ENCODE results near the gene ARHGEF16. TPM values are rescaled to one million over a fixed set of nuclear protein-coding genes. Genes with fewer than 3 reads are reported as not detected.

Gene ARHGEF16
- total RNA-seq, 2 experiments from 2014 or later = 0.17 to 0.24 TPM

- Mint-ChIP-seq H3K9me3 (no peaks in the 10 kb centered on the region), H3K36me3 (no peaks in the 10 kb centered on the region), H3K27ac (no peak overlapping the region), H3K4me1 (ENCODE audit: low read depth) (no peaks in the 10 kb centered on the region), H3K4me3 (no peak overlapping the region), H3K27me3 (no peaks in the 10 kb centered on the region)
- ChIA-PET POLR2A (no interaction called here), CTCF (interaction anchor here (2.6 kb wide), 1 partner anchor 18 kb away, joined by 12 read pairs; no protein-coding TSS in a partner anchor)
- intact Hi-C loops (cut with micrococcal nuclease) = no loop called here
- no peak for DNase-seq
Measured at GRCh38 chr1:3470650-3471355, 16.3 kb downstream of the ARHGEF16 start.

- H3K36me3 Mint-ChIP-seq = no peaks in the 10 kb centered on the region
- no peak for DNase-seq
- no peaks in the 10 kb centered on the region for H3K27me3 Mint-ChIP-seq
- CTCF ChIA-PET = interaction anchor here (0.9 to 2.6 kb wide), 2 partner anchors 18 to 48 kb away, joined by 3 to 12 read pairs; no protein-coding TSS in a partner anchor
- intact Hi-C loops (cut with micrococcal nuclease) = no loop called here
- H3K4me3 Mint-ChIP-seq = no peak overlapping the region
- POLR2A ChIA-PET = no interaction called here
- no peak overlapping the region for H3K27ac Mint-ChIP-seq
- H3K9me3 Mint-ChIP-seq = no peaks in the 10 kb centered on the region
- no peaks in the 10 kb centered on the region for H3K4me1 Mint-ChIP-seq (ENCODE audit: low read depth)
Measured at GRCh38 chr1:3471356-3472087, 17.1 kb downstream of the ARHGEF16 start.

GRCh38 chr1:3472088-3472850, 17.8 kb downstream of the ARHGEF16 start:
- intact Hi-C loops (cut with micrococcal nuclease) = no loop called here
- Mint-ChIP-seq H3K4me3 (no peak overlapping the region), H3K9me3 (no peaks in the 10 kb centered on the region), H3K36me3 (no peaks in the 10 kb centered on the region), H3K27ac (no peak overlapping the region), H3K27me3 (no peaks in the 10 kb centered on the region), H3K4me1 (ENCODE audit: low read depth) (no peaks in the 10 kb centered on the region)
- CTCF ChIA-PET = interaction anchor here (0.9 to 2.6 kb wide), 2 partner anchors 19 to 49 kb away, joined by 3 to 12 read pairs; no protein-coding TSS in a partner anchor
- no peak for DNase-seq
- POLR2A ChIA-PET = no interaction called here

GRCh38 chr1:3472906-3473305, 18.4 kb downstream of the ARHGEF16 start:
- CTCF ChIA-PET = interaction anchor here (2.6 kb wide), 1 partner anchor 20 kb away, joined by 12 read pairs; no protein-coding TSS in a partner anchor
- POLR2A ChIA-PET = no interaction called here
- DNase-seq = no peak
- Mint-ChIP-seq H3K27me3 (no peaks in the 10 kb centered on the region), H3K27ac (no peak overlapping the region), H3K36me3 (no peaks in the 10 kb centered on the region), H3K4me1 (ENCODE audit: low read depth) (no peaks in the 10 kb centered on the region), H3K9me3 (no peaks in the 10 kb centered on the region), H3K4me3 (no peak overlapping the region)
- intact Hi-C loops (cut with micrococcal nuclease) = no loop called here

GRCh38 chr1:3473381-3473844, 18.9 kb downstream of the ARHGEF16 start:
- ChIA-PET CTCF (interaction anchor here (2.6 kb wide), 1 partner anchor 20 kb away, joined by 12 read pairs; no protein-coding TSS in a partner anchor), POLR2A (no interaction called here)
- H3K36me3 Mint-ChIP-seq = no peaks in the 10 kb centered on the region
- intact Hi-C loops (cut with micrococcal nuclease) = no loop called here
- no peaks in the 10 kb centered on the region for H3K27me3 Mint-ChIP-seq
- H3K4me1 Mint-ChIP-seq (ENCODE audit: low read depth) = no peaks in the 10 kb centered on the region
- H3K4me3 Mint-ChIP-seq = no peak overlapping the region
- no peak overlapping the region for H3K27ac Mint-ChIP-seq
- H3K9me3 Mint-ChIP-seq = no peaks in the 10 kb centered on the region
- DNase-seq = no peak

- intact Hi-C loops (cut with micrococcal nuclease) = no loop called here
Measured at GRCh38 chr1:3474016-3474415, 19.6 kb downstream of the ARHGEF16 start.

GRCh38 chr1:3474421-3474820, 20.0 kb downstream of the ARHGEF16 start:
- ChIA-PET POLR2A (no interaction called here), CTCF (no interaction called here)
- Mint-ChIP-seq H3K27ac (no peak overlapping the region), H3K4me3 (no peak overlapping the region), H3K4me1 (ENCODE audit: low read depth) (no peaks in the 10 kb centered on the region), H3K36me3 (no peaks in the 10 kb centered on the region), H3K9me3 (no peaks in the 10 kb centered on the region), H3K27me3 (no peaks in the 10 kb centered on the region)
- intact Hi-C loops (cut with micrococcal nuclease) = no loop called here
- DNase-seq = no peak

More at GRCh38 chr1:3474016-3474415, 19.6 kb downstream of the ARHGEF16 start:
- H3K9me3 Mint-ChIP-seq = no peaks in the 10 kb centered on the region
- no peak overlapping the region for H3K4me3 Mint-ChIP-seq
- no peak for DNase-seq
- no peaks in the 10 kb centered on the region for H3K4me1 Mint-ChIP-seq (ENCODE audit: low read depth)
- CTCF ChIA-PET = no interaction called here
- no peaks in the 10 kb centered on the region for H3K27me3 Mint-ChIP-seq
- no peaks in the 10 kb centered on the region for H3K36me3 Mint-ChIP-seq
- H3K27ac Mint-ChIP-seq = no peak overlapping the region
- POLR2A ChIA-PET = no interaction called here

GRCh38 chr1:3475839-3476573, 21.5 kb downstream of the ARHGEF16 start:
- no peak for DNase-seq
- no peaks in the 10 kb centered on the region for H3K36me3 Mint-ChIP-seq
- H3K27me3 Mint-ChIP-seq = no peaks in the 10 kb centered on the region
- H3K9me3 Mint-ChIP-seq = no peaks in the 10 kb centered on the region
- H3K4me3 Mint-ChIP-seq = no peak overlapping the region
- no peaks in the 10 kb centered on the region for H3K4me1 Mint-ChIP-seq (ENCODE audit: low read depth)
- intact Hi-C loops (cut with micrococcal nuclease) = no loop called here
- no peak overlapping the region for H3K27ac Mint-ChIP-seq
- POLR2A ChIA-PET = no interaction called here
- CTCF ChIA-PET = no interaction called here

GRCh38 chr1:3476666-3477065, 22.2 kb downstream of the ARHGEF16 start:
- no peaks in the 10 kb centered on the region for H3K27me3 Mint-ChIP-seq
- no peak for DNase-seq

GRCh38 chr1:3477241-3477995, 23.0 kb downstream of the ARHGEF16 start:
- no peak for DNase-seq
- no peaks in the 10 kb centered on the region for H3K36me3 Mint-ChIP-seq
- H3K4me3 Mint-ChIP-seq = no peak overlapping the region
- ChIA-PET CTCF (no interaction called here), POLR2A (no interaction called here)
- no peaks in the 10 kb centered on the region for H3K27me3 Mint-ChIP-seq
- no peak overlapping the region for H3K27ac Mint-ChIP-seq
- H3K4me1 Mint-ChIP-seq (ENCODE audit: low read depth) = no peaks in the 10 kb centered on the region
- H3K9me3 Mint-ChIP-seq = no peaks in the 10 kb centered on the region
- intact Hi-C loops (cut with micrococcal nuclease) = no loop called here

More at GRCh38 chr1:3476666-3477065, 22.2 kb downstream of the ARHGEF16 start:
- CTCF ChIA-PET = no interaction called here
- no peak overlapping the region for H3K4me3 Mint-ChIP-seq
- no peak overlapping the region for H3K27ac Mint-ChIP-seq
- H3K9me3 Mint-ChIP-seq = no peaks in the 10 kb centered on the region
- intact Hi-C loops (cut with micrococcal nuclease) = no loop called here
- H3K4me1 Mint-ChIP-seq (ENCODE audit: low read depth) = no peaks in the 10 kb centered on the region
- no peaks in the 10 kb centered on the region for H3K36me3 Mint-ChIP-seq
- POLR2A ChIA-PET = no interaction called here

GRCh38 chr1:3478187-3478586, 23.7 kb downstream of the ARHGEF16 start:
- Mint-ChIP-seq H3K4me1 (ENCODE audit: low read depth) (no peaks in the 10 kb centered on the region), H3K27ac (no peak overlapping the region), H3K9me3 (no peaks in the 10 kb centered on the region), H3K27me3 (no peaks in the 10 kb centered on the region), H3K36me3 (no peaks in the 10 kb centered on the region), H3K4me3 (no peak overlapping the region)
- POLR2A ChIA-PET = no interaction called here
- intact Hi-C loops (cut with micrococcal nuclease) = no loop called here
- DNase-seq = no peak
- CTCF ChIA-PET = interaction anchor here (0.8 kb wide), 1 partner anchor 25 kb away, joined by 4 read pairs; no protein-coding TSS in a partner anchor
